ENCODE measurements around the gene RAI14.
"Not testable (repeated sequence)": the region's sequence is repeated elsewhere in the genome, so short reads cannot be mapped to it uniquely, and the experiment has no call there.

Gene RAI14

DNA sequence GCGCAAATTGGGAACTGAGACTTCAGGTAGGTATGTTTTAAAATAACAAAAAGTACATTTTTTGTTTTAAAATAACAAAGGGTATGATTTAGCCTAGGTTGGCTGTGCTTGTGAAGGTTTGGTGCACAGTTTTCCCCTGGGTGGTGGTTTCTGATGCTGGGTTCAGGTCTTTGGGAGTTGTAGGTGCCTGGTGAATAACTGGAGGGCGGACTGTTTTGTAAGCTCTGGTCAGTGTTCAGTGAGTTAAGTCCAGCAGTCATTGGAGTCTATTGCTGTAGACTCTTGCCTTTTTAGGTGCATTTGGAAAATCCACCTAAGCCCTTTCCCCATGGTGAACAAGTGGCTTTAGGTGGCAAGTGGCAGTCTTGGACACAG, 43.9 kb downstream of the RAI14 start:
- H3K4me3 ChIP-seq (replicated peaks; ENCODE audit: low read depth, low read length): no peak overlapping the region
- TF ChIP-seq, protein P1, sequence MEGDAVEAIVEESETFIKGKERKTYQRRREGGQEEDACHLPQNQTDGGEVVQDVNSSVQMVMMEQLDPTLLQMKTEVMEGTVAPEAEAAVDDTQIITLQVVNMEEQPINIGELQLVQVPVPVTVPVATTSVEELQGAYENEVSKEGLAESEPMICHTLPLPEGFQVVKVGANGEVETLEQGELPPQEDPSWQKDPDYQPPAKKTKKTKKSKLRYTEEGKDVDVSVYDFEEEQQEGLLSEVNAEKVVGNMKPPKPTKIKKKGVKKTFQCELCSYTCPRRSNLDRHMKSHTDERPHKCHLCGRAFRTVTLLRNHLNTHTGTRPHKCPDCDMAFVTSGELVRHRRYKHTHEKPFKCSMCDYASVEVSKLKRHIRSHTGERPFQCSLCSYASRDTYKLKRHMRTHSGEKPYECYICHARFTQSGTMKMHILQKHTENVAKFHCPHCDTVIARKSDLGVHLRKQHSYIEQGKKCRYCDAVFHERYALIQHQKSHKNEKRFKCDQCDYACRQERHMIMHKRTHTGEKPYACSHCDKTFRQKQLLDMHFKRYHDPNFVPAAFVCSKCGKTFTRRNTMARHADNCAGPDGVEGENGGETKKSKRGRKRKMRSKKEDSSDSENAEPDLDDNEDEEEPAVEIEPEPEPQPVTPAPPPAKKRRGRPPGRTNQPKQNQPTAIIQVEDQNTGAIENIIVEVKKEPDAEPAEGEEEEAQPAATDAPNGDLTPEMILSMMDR (IDR thresholded peaks at IDR 0.05; ENCODE audit: low read depth, low read length, missing control alignments): no peak
- no peak for DNase-seq (ENCODE audit: extremely low read depth, low read depth)

DNA sequence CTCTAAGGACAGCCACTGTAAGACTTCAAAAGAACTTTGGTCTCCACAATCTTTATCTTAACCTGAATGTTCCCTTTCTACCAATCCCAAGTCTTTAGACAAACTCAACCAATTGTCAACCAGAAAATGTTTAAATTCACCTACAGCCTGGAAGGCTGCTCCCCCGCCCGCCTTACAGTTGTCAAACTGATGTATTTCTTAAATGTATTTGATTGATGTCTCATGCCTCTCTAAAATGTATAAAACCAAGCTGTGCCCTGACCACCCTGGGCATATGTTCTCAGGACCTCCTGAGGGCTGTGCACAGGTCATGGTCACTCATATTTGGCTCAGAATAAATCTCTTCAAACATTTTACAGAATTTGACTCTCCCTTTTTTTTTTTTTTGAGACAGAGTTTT, 45.3 kb downstream of the RAI14 start:
- H3K4me3 ChIP-seq (replicated peaks; ENCODE audit: low read depth, low read length); DNase-seq (ENCODE audit: extremely low read depth, low read depth): not testable (repeated sequence)

DNA sequence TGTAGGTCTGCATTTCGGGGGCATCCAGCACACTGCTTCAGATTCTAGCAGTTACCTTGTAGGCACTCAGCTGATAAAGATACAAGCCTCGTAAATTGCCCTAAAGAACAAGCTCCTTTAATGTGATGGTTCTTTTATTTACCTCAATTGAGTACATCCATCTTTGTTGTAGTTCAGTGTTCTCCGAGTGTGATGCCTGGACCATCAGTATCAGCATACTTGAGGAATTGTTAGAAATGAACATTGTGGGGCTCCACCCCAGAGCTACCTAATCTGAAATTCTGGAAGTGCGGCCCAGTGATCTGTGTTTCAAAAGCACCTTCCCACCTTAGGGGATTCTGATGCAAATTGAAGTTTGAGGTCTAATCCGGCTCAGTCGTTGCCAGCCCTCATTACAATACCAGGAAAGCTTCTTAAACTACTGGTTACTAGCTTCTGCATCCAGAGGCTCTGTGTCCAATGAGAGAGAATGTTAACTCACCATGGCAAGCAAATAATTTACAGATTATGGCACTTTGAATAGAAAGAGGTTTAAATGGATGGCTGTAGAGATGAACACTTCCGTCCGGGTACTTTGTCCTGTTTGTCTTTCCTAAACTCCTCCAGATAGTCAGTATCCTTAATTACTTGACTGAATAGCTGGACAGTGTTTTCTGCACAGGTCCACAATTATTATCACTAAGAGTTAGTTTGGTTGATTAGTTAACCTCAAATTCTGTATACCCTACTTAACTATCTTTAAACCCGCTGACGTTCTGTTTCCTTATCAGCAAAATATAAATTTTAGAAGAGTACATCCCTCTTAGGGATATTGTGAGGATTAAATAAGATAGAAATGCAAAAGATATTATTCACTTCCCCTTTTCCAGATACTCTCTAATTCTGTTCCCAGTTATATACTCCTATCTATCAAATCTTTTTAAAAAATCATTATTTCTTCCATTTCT, 47.9 kb downstream of the RAI14 start:
- TF ChIP-seq, protein P1 (IDR thresholded peaks at IDR 0.05; ENCODE audit: low read depth, low read length, missing control alignments): no peak
- DNase-seq (ENCODE audit: extremely low read depth, low read depth): no peak
- H3K4me3 ChIP-seq (replicated peaks; ENCODE audit: low read depth, low read length): no peak overlapping the region

DNA sequence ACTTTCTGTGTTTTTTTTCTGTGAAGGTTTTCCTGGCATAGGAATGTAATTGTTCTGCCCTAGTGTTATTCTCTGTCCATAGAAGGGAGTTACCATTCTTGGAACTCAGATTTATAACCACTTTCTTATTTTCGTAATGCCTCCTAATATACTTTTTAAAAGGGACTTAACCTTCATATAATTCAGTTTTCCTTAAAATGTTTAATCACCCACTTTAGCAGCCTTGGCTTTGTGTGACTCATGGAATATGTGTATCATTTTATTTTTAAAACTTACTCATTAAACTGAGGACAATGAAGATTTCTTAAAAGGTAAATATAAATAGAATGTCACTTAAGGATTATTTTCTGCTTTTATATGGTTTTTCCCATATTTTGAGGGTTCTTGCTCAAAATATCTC, 50.0 kb downstream of the RAI14 start:
- no peak for DNase-seq (ENCODE audit: extremely low read depth, low read depth)
- H3K4me3 ChIP-seq (replicated peaks; ENCODE audit: low read depth, low read length): no peak overlapping the region
- TF ChIP-seq, protein P1 (IDR thresholded peaks at IDR 0.05; ENCODE audit: low read depth, low read length, missing control alignments): no peak

DNA sequence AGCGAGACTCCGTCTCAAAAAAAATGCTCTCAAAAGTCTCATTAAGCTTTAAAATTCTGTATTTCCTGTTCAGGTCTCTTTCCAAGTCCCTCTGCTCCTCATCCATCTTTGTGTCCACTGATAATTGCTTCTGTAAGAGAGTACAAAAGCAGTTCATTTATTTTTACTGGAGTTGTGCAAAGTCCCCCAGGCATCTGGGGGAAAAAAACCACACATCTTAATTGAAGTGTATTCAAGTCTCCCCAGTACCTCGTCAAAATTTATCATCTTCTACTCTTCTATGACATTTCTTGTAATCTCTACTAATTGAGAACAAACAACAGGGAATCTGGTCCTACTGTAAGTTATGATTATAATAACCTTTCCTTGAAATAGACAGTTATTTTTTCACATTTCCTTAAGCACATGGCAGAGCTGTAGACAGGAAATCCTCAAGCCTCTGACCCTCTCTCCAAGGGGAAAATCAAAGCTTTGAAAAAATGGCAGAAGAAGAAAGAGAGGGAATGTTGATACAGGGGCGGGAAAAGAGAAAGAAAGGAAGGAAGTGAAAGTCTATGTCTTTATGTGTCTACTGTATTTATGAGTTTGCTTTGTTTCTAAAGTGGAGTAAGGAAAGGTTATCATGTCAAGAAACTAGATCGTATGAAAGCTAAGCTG, 51.5 kb downstream of the RAI14 start:
- no peak for DNase-seq (ENCODE audit: extremely low read depth, low read depth)

DNA sequence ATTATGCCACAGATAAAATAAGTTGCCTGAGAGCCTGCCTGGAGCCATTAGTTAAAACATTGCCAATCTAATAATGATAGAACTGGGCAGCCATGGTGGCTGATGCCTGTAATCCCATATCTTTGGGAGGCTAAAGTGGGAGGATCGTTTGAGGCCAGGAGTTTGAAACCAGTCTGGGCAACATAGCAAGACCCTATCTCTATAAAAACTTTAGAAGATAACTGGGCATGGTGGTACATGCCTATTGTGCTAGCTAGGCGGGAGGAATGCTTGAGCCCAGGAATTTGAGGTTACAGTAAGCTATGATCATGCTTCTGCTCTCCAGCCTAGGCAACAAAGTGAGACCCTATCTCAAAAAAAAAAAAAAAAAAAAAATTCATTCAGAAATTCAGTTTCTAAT, 52.6 kb downstream of the RAI14 start:
- no peak overlapping the region for H3K4me3 ChIP-seq (replicated peaks; ENCODE audit: low read depth, low read length)
- TF ChIP-seq, protein P1 (IDR thresholded peaks at IDR 0.05; ENCODE audit: low read depth, low read length, missing control alignments): no peak
- DNase-seq (ENCODE audit: extremely low read depth, low read depth): no peak

More for the DNA sequence above, 51.5 kb downstream of the RAI14 start:
- no peak overlapping the region for H3K4me3 ChIP-seq (replicated peaks; ENCODE audit: low read depth, low read length)
- TF ChIP-seq, protein P1 (IDR thresholded peaks at IDR 0.05; ENCODE audit: low read depth, low read length, missing control alignments): no peak

All from HFF-Myc (cell line).